GM21515 (cell line): ENCODE measurements around the gene NAA16.
A peak's percentile ranks its signal among the peaks of the same experiment; 100 is the strongest.

Source experiments
- ATAC-seq: cut with Tn5 transposase; IDR thresholded peaks from one replicate; pipeline ENCODE4 v1.9.1; 2021; ENCODE audit not compliant: unreplicated experiment

NAA16 gene

DNA sequence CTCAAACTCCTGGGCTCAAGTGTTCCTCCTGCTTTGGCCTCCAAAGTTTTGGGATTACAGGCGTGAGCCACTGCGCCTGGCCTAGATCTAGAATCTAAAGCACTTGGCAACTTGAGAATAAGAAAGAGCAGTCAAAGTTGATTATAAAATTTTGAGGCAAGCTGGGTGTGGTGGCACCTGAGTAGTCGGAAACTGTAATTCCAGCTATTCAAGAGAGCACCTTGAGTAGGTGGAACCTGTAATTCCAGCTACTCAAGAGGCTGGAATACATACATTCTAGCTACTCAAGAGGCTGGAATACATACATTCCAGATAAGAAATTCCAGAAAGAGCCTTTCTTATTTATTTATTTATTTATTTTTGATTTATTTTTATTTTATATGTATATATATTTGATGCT is 8.3 kb upstream of the NAA16 start:
- no peak for ATAC-seq

GRCh38 chr13:41304551-41304950 is 6.5 kb upstream of the NAA16 start:
- no peak for ATAC-seq

GRCh38 chr13:41306271-41307145 is 4.6 kb upstream of the NAA16 start:
- no peak for ATAC-seq

GRCh38 chr13:41307884-41308640 is 3.0 kb upstream of the NAA16 start:
- no peak for ATAC-seq

DNA sequence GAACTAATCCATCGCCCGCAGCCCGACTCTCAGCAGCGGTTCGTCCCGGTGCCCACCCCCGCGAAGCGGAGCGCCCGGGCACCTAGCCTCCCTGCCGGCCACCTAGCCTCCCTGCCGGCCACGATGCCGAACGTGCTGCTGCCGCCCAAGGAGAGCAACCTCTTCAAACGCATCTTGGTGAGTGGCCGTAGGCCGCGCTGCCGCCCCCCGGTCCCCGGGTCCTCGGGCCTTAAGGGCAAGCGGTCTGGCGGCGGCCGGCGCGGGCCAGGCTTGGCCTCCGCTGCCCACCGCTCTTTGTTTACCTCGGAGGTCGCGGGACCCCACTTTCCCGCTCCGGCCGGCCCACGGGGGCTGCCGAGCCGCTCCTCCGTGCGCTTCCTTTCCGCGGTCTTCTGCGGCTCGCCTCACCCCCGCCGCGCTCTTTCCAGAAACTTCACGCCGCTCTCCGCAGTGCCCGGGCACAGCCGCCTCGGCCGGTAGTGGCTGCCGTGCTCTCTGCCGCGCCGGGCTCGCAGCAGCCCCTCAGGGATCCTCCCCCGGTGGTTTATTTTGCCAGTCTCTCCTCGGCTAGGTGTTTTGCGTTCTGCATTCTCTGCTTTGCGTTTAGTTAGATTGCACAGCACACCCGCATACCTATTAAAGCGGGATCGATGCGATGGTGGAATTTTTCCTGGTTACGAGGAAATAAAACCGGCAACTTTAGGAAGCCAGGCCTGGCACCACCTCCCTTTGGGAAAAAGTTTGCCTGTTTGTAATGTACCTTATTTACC is 524 bp downstream of the NAA16 start:
- ATAC-seq = peak; percentile 46

DNA sequence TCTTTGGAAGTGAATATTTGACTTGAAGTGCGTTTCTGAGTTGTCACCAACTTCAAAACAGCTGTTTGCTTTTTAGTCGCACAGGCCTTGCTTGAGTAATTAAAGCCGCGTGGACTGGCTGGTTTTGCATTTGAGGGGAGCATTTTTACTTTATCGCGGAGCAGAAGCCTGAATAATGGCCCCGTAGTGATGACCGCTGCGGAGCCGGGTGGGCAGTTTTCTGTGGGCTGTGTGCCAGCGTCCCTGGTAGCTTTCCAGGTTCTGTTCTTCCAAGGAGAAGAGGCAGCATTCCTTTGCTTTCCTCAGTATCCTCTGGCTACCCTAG is 1.1 kb downstream of the NAA16 start:
- ATAC-seq = no peak

DNA sequence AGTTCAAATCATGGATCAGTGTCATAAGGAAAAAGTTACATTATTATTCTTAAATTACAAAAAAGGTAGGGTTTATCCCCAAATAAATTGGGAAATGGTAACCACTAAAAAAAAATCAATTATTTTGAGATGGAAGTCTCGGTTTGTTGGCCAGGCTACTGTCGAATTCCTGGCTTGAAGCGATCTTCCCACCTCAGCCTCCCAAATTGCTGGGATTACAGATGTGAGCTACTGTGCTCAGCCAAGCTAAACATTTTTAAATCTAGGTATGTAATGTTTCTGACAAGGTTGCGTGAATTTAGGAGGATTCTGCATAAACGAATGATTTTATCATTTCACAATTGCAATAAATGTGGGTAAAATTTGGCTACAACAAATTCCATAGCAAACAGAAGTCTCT is 2.0 kb downstream of the NAA16 start:
- no peak for ATAC-seq

DNA sequence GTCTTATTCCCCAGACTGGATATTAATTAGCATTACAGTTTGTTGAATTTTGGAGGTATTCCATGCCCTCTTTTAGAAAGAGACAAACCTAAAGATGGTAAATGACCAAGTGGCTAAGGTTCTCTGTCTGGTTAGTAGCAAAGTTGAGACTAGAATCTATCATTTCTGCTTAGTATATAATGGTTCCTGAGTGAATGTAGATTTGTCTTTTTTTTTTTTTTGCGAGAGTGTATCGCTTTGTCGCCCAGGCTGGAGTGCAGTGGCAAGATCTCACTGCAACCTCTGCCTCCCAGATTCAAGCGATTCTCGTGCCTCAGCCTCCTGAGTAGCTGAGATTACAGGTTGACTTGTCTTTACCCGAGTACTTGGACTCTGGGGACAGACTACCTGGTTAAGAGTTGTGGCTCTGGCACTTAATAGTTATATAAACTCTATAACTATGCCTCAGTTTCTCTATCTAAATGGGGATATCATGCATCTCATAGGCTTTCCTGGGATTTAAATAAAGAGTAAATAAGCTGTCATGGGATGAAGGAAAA is 2.7 kb downstream of the NAA16 start:
- ATAC-seq = no peak

GRCh38 chr13:41315443-41316047 is 4.5 kb downstream of the NAA16 start:
- ATAC-seq = no peak

- no peak for ATAC-seq
Measured at GRCh38 chr13:41317243-41317642, 6.2 kb downstream of the NAA16 start.

DNA sequence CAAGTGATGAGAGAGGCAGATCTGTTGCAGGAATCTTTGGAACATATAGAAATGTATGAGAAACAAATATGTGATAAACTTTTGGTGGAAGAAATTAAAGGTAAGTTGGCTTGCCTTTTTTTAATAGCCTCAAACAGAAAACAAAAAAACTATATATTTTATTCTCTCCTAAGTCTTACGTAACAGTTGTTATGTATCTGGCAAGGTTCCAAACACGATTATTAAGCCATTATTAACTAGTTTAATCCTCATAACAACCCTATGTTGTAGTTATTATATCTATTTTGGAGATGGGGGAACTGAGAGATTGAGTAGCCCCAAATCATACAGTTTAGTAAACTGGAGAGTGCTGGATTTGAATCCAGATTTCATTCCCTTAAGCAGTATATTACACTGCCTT is 14.7 kb downstream of the NAA16 start:
- ATAC-seq = no peak

DNA sequence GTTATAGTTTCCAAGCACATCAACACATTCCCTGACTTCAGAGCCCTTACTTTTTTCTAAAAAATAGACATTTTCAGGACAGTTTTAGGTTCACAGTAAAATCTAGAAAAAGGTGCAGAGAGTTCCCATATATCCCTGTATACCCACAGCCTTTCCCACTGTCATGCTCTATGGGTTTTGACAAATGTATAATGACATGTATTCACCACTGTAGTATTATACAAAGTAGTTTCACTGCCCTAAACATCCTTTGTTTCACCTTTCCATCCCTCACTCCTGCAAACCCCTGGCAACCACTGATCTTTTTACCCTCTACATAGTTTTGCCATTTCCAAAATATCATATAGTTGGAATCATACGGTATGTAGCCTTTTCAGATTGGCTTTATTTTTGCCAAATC is 15.6 kb downstream of the NAA16 start:
- no peak for ATAC-seq

GRCh38 chr13:41327994-41328790 is 17.1 kb downstream of the NAA16 start:
- no peak for ATAC-seq

- no peak for ATAC-seq
Measured at GRCh38 chr13:41332829-41333228, 21.8 kb downstream of the NAA16 start.

DNA sequence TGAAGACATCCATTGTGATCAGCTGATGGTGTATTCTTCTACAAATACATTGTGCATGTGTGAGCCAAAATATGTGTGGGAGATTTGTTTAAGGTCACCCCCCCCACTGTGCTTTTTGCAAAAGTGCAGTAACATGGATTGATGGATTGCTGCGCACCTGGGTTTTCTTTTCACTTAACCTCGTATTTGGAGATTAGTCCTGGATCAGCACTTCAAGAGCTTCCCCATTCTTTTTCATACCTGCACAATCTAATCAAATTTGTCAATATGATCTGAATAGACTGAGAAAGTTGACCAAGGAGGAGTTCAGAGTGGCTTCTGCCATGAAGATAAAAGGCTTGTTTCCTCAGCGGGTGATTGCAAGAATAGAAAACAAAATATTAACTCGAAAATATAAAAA is 23.7 kb downstream of the NAA16 start:
- ATAC-seq = no peak

DNA sequence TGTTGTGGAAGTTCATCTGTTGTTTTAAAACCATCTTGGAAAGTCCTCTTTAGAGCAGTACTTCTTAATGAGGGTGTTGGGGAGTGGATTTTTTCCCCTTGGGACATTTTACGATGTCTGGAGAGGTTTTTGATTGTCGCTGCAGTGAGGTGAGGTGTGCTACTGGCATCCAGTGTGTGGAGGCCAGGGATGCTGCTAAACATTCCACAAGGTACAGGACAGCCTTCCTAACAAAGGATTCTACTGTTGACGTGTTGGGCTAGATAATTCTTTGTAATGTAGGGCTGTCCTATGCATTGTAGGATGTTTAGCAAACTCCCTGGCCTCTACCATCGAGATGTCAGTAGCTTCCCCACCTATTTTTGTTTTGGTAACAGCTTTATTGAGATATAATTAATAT is 33.3 kb downstream of the NAA16 start:
- no peak for ATAC-seq

GRCh38 chr13:41345165-41345913 is 34.3 kb downstream of the NAA16 start:
- ATAC-seq = no peak

GRCh38 chr13:41345914-41346589 is 35.0 kb downstream of the NAA16 start:
- ATAC-seq = no peak
